NCI-H1092 treated with DMSO at 0.1 percent for 48 hours (cell line): ENCODE results near the gene ESYT1.
"Not testable (repeated sequence)": the region's sequence is repeated elsewhere in the genome, so short reads cannot be mapped to it uniquely, and the experiment has no call there.

Source experiments
- DNase-seq: peaks from one replicate; lab custom pipeline; 2025; lab: John Stamatoyannopoulos, UW

Gene ESYT1

DNA sequence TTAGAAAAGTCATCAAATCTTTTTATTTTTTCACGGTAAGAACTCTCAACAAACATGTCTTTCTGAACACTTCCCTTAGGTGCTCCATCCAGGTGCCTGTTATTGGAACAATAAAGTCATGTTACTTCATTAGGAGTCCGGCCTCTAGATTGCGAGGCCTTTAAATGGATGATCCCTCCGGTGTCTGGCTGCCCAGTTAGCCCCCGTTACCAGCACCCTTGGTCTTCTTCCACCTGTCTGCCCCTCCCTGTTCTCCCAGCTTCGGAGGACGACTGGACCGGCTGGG lies 24.3 kb upstream of the ESYT1 start:
- no peak for DNase-seq

- peak; percentile 96 for DNase-seq
Measured at GRCh38 chr12:56104109-56104814, 23.8 kb upstream of the ESYT1 start, which contains the start of gene PA2G4. Gene PA2G4, plus strand, starts transcription at chr12:56104559. Its CDS starts 179 bp downstream, at chr12:56104738.

DNA sequence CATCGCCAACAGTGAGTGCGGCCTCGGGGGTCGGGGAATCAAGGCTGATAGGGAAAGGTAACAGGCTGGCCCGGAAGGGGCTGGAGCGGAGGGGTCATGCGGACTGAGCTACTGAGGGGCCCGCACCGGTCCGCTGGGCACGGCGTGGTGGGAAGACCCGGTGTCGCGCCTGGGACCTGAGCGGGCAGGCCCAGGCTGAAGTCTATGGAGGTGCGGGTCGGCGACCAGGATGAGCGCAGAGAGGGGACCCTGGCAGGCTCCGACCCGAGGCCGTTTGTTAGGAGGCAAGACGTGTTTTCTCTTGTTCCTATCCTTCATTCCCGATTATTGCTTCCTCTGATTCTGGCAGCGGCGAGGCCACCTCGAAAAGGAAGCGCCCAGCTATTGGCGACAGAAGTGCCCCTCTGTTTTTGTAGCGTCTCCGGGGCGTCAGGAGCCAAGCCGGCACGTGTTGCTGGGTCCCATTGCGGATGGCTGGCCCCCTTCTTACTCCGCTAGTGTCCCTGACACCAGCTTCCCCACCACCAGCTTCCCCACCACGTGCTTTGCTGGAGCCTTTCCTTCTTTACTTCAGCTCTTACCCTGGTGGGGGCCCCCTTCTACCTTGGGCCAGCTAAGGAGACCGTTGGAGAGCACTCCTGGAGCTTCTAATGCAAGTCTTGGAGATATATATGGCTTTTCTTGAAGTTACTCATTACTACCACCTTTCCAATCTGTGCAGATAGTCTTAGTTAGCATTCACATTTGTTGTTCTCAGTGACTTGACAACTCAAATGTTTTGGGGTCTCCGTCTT lies 23.1 kb upstream of the ESYT1 start:
- DNase-seq = no peak

GRCh38 chr12:56105609-56105902 lies 22.5 kb upstream of the ESYT1 start:
- DNase-seq = no peak

- no peak for DNase-seq
Measured at GRCh38 chr12:56107242-56107641, 20.8 kb upstream of the ESYT1 start.

DNA sequence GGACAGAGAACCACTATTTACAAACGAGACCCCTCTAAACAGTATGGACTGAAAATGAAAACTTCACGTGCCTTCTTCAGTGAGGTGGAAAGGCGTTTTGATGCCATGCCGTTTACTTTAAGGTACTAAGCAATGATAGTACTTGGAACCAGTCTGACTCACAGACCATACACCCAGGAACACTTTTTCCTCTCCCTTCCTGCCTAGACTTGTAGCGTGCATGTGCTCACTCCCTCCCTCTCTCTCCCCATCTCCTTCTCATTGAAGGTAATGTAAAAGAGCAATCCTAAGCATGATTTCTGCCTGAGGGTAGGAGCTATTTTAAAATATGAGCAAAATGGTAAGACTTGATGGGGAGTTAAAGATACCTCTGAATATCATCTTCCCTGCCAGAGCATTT lies 17.5 kb upstream of the ESYT1 start:
- DNase-seq = no peak

GRCh38 chr12:56114084-56114483 lies 14.0 kb upstream of the ESYT1 start:
- DNase-seq = no peak

DNA sequence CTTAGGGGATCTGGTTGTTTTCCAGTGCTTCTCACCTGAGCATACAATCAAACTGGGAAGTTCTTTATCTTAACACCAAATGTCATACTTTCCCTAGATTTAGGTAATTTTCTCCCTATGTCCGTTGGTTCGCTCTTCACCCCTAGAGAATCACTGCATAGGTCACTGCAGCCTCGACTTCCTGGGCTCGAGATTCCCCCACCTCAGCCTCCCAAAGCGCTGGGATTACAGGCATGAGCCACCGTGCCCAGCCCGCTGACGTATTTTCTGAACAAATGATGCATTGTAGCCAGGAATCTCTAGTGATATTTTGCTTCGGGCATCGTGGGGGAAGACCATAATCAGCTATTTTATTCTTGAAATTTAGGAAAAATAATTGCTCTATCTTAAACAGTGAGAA lies 12.7 kb upstream of the ESYT1 start:
- DNase-seq = no peak

- peak; percentile 91 for DNase-seq
Measured at GRCh38 chr12:56116267-56117081, 11.6 kb upstream of the ESYT1 start, which contains the start of gene RPL41. Gene RPL41, plus strand, starts transcription at chr12:56116633.

DNA sequence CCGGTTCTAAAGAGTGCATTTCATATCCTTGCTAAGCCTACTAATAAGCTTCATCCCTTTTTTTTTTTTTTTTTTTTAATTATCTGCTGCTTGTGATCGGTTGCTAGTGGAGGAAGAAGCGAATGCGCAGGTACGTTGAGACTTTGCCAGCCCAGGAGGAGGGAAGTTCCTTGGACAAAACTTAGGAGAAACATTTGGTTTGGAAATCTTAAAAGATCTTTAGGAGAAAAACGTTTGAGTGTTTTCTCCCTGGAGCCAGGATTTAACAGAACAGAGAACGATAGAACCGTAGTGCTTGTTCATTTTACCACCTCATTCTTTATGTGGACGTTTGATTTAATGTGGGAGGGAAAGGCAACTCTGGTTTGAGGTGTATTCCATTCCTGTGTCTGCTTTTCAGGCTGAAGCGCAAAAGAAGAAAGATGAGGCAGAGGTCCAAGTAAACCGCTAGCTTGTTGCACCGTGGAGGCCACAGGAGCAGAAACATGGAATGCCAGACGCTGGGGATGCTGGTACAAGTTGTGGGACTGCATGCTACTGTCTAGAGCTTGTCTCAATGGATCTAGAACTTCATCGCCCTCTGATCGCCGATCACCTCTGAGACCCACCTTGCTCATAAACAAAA lies 10.9 kb upstream of the ESYT1 start:
- not testable (repeated sequence) for DNase-seq

DNA sequence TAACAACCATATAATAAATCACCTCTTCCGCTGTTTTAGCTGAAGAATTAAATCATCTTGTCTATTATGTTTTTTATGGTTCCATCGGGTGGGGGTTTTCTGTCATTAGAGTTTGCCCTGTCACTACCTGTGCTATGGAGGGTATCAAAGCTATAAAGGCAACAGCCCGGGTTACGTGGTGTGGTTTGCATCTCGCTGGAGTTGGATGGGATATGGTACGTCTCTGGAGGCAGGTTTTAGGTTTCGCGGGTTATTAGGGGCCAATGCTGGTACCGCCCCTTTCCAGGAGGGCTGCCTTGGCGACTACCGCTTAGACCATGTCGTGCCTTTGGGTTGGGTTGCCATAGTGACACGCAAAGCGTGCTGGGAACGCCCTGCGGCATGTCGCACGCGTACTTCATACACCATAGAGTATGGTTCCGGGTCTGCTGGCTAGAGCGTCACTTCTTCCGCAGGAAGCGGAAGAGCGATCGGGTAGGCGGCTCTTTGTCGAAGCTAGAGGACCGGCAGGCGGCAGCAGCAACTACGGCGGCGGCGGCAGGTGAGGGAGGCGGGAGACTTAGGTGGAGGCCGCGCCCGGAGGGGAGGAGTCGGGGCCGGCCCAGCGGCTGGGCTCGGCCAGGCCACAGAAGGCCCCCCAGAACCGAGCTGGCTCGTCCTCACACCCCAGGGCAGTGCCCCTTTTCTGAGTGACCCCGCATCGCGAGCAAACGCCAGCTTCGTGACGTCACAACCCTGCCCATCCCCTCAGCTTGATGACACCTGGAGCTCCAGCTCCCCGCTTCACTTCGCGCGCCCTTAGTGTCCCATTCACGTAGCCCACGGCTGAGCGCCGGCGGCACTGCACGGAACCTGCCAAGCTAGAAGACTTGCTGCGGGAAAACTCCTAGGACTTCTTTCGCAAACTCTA lies 10.0 kb upstream of the ESYT1 start, which contains the start of gene ZC3H10:
TSS of gene ZC3H10 (plus strand) at position 489 of the 910 bp plus-strand sequence. CDS start 2,297 bp downstream, outside the sequence.
- DNase-seq = peak; percentile 98

DNA sequence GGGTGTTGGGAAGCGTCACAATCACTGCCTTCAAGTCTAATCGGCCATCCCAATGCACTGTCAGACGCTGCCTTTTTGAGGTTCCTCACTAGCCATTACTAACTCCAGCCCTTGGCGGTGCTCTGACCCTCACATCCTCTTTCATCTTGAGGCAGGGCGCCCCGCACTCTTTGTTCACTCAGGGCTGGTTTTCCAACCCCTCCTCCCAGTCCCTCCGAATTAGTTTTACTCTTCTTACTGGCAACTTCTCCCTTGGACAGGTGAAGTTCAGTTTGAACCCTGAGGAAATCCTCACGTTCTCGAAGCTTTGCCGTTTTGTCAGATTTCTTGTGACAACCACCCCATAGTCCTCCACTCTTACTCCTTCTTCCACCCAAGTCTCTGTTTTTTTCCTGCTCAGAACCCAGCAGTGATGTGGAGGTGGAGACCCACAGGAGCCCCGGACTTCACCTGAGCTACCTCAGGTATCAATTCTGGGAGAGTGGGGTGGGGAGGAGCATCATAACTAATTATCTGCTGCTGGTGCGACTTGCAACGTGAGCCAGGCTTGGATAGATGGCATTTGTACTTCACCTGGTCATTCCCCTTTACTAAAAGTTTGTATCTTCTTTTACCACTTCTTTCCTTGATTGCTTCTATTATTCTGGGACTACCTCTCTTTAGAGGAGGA lies 9.2 kb upstream of the ESYT1 start:
- peak; percentile 31 for DNase-seq

DNA sequence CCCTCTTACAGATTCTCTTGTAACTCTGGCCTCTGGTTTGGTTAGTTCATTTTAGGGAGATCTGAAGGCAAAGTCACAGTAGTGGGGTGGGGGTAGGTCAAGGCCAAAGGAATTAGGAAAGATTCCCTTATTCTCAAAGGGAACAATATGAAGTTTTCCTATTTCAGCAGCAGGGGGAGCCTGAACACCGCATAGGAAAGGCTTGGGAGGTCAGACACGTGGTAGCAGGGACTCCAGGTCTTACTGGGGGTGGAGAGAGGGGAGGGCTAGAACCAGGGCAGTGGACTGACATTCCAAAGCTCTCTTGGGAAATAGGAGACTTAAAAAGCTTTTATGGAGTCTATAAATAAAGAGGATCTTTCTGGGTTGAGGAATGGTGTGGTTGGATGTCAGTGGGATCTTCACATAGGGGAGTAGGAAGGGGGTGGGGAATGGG lies 8.7 kb upstream of the ESYT1 start:
- DNase-seq = peak; percentile 61

- DNase-seq = no peak
Measured at GRCh38 chr12:56120158-56120846, 7.8 kb upstream of the ESYT1 start.

DNA sequence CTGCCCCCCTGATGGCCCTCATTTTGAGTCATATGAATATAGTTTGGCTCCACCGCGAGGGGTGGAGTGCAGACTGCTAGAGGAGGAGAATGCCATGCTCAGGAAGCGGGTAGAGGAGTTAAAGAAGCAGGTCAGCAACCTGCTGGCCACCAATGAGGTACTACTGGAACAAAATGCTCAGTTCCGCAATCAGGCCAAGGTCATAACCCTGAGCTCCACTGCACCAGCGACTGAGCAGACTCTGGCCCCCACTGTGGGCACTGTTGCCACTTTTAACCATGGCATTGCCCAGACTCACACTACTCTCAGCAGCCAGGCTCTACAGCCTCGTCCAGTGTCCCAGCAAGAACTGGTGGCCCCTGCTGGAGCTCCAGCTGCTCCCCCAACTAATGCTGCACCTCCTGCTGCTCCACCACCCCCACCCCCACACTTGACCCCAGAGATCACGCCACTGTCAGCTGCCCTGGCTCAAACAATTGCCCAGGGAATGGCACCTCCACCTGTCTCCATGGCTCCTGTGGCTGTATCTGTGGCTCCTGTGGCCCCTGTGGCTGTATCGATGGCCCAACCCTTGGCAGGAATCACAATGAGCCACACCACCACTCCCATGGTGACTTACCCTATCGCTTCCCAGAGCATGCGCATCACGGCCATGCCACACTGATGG lies 6.7 kb upstream of the ESYT1 start:
- DNase-seq = no peak

- DNase-seq = no peak
Measured at GRCh38 chr12:56122637-56123036, 5.4 kb upstream of the ESYT1 start.

GRCh38 chr12:56124133-56124532 lies 3.9 kb upstream of the ESYT1 start:
- no peak for DNase-seq

- DNase-seq = no peak
Measured at GRCh38 chr12:56126732-56127239, 1.3 kb upstream of the ESYT1 start.

- DNase-seq = no peak
Measured at GRCh38 chr12:56127485-56127887, 581 bp upstream of the ESYT1 start.
